GM18861 (cell line): ENCODE measurements around the gene RET.

ENCODE experiments used
- ATAC-seq: cut with Tn5 transposase; IDR thresholded peaks from one replicate; pipeline ENCODE4 v1.9.1; 2021; ENCODE audit not compliant: unreplicated experiment

RET gene

GRCh38 chr10:43105102-43105955, 28.5 kb downstream of the RET start:
- ATAC-seq, result peak; percentile 83

DNA sequence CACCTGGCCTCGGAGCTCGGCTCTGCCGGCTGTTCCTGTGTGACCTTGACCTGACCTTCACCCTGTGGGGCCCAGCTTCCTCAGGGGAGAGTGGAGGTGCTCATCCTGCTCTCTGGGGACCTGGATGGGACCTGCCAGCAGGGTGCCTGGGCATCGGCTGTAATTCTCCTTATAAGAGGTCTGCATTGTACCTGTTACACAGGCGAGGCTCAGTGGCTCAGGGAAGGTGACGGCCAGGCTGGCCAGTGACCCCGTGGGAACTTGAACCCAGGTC, 29.0 kb downstream of the RET start:
- no peak for ATAC-seq

DNA sequence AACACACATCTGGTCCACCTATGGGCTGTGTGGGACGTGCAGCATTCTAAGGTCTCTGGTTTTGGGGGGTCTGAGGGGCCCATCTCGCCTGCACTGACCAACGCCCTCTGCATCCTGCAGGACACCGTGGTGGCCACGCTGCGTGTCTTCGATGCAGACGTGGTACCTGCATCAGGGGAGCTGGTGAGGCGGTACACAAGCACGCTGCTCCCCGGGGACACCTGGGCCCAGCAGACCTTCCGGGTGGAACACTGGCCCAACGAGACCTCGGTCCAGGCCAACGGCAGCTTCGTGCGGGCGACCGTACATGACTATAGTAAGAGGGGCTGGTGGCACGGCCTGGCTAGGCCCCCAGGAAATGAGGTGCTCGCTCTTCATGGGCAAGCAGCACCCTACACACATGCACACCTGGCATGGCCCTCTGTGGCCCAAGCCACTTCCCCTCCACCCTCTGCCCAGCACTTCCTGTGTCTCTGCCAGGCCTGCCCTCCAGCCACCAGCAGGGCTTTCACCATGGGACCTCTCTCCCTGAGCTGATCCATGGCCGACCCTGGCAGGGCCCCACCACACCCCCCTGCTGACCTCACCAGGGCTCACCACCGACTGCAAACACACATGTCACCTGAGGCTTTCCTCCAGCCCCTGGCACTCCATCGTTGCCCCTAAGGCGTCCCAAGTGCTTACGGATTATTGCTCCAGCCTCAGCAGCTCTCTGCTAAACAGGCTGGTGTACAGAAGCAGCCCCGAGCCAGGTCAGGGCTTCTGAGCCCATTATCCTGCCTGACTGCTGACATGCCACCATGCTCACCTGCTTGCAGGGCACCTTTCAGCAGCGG, 29.6 kb downstream of the RET start:
- no peak for ATAC-seq

DNA sequence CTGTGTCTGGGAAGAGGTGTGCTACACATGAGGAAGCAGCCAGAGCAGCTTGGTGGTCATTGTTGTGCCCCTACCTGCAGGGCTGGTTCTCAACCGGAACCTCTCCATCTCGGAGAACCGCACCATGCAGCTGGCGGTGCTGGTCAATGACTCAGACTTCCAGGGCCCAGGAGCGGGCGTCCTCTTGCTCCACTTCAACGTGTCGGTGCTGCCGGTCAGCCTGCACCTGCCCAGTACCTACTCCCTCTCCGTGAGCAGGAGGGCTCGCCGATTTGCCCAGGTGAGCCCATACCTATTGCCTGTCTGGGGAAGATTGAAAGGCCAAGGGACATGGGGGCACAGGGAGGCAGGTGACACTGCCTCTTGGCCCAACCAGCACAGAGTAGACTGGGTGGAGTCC, 32.1 kb downstream of the RET start:
- no peak for ATAC-seq

DNA sequence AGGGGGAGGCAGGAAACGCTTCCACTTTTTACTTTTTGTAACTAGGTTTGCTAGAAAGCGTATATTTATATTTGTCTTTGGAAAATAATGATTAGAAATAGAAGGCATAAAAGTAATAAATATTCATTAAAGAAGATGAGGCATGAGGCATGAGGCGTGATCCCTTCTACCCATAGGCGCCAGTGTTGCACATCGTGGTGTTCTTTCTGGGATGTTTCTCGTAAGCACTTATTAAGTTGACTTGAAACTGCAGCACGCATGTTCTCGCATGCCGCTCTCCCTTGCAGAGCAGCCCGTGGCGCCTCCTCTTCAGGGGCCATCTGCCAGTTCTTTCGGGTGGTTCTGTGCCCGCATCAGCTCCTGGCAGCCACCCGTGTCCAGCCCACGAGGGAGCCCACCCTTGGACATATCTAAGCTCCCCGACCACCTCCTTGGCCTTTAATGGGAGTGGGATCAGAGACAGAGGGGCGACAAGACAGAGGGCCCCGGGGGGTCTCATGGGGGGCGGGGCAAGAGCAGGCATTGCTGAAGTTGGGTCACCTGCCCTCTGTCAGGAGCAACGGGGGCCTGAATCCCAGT, 32.9 kb downstream of the RET start:
- no peak for ATAC-seq

GRCh38 chr10:43110338-43111071, 33.6 kb downstream of the RET start:
- ATAC-seq, result peak; percentile 45

GRCh38 chr10:43111101-43111500, 34.2 kb downstream of the RET start:
- ATAC-seq, result no peak

DNA sequence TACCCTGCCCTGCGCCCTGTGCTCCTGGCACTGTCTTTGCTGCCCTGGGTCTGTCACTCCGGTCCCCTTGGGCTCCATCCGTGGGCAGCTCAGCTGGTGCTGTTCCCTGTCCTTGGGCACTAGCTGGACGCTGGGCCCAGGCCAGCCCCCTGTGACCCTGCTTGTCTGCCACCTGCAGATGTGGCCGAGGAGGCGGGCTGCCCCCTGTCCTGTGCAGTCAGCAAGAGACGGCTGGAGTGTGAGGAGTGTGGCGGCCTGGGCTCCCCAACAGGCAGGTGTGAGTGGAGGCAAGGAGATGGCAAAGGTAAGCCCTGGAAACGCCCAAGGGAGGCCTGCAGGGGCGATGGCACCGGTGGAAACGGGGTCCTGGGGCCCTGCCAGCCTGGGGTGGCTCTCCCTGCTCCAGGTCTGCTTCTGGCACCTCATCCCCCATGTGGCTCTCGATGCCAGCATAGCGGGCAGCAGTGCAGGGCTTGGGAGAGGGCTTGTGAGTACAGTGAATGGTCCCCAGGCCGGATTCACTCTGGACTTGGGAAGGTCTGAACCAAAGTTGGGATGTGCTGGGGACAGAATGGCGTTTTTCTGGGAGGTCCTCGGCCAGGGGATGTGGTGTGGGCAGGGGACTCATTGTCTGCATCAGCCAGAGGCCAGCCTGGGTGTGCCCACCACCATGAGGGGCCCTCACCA, 35.2 kb downstream of the RET start:
- ATAC-seq, result no peak

DNA sequence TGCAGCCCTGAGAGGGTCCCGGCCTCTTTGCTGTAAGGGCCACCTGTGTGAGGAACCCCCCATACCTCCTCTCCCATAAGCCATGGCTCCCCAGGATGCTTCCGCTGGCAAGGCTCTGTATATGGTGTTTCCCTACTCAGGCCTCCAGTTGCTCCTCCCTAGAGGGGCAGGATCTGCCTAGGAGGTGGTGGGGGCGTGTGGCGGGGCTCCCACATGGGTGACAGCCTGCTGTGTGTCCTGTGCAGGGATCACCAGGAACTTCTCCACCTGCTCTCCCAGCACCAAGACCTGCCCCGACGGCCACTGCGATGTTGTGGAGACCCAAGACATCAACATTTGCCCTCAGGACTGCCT, 35.7 kb downstream of the RET start:
- no peak for ATAC-seq

GRCh38 chr10:43113201-43114087, 36.6 kb downstream of the RET start:
- ATAC-seq, result no peak

GRCh38 chr10:43114088-43114742, 37.3 kb downstream of the RET start:
- no peak for ATAC-seq

- no peak for ATAC-seq
These were observed 38.1 kb downstream of the RET start for GRCh38 chr10:43114743-43115611.

DNA sequence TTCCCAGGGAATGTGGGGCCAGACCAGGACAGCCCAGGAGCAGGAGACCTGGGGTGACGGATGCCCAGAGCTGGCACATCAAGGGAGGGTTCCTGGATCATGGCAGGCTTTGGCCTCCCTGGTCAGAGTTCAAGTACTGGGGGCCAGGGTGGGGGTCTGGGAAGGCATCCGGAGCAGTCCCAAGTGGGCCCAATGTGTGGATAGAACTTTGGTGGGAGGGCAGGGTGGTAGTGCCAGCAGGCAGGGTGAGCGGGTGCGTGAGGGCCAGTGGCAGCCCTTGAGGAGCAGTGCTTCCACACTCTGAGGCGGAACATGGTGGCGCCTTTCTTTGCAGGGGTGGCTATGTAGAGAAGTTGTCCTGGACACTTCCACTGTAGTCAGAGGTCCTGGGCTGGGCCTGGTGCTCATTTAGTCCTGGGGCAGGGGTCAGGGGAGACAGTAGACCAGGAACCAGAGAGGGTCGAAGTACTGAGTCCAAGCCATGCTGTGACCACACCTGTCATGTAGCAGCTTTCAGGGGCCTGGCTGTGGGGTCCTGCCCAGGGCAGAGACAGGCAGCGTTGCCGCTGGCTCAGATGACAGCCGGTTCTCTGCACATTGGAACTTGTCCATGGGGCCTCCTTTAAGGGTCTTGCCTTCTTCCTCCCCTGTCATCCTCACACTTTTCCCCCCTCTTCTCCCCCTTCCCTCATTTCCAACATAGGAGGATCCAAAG, 39.2 kb downstream of the RET start:
- ATAC-seq, result no peak

DNA sequence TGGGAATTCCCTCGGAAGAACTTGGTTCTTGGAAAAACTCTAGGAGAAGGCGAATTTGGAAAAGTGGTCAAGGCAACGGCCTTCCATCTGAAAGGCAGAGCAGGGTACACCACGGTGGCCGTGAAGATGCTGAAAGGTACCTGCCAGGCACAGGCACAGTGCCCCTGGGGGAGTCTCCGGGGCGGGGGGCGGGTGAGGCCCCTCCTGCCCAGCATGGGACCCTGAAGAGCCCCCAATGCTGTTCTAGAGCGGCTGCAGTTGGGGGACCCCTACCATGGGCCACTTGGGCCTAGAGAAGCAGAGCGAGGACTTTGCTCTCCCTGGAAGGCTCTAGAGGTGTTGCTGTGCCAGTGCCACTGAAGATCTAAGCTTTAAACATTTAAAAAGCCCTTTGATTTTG, 39.7 kb downstream of the RET start:
- ATAC-seq, result no peak

DNA sequence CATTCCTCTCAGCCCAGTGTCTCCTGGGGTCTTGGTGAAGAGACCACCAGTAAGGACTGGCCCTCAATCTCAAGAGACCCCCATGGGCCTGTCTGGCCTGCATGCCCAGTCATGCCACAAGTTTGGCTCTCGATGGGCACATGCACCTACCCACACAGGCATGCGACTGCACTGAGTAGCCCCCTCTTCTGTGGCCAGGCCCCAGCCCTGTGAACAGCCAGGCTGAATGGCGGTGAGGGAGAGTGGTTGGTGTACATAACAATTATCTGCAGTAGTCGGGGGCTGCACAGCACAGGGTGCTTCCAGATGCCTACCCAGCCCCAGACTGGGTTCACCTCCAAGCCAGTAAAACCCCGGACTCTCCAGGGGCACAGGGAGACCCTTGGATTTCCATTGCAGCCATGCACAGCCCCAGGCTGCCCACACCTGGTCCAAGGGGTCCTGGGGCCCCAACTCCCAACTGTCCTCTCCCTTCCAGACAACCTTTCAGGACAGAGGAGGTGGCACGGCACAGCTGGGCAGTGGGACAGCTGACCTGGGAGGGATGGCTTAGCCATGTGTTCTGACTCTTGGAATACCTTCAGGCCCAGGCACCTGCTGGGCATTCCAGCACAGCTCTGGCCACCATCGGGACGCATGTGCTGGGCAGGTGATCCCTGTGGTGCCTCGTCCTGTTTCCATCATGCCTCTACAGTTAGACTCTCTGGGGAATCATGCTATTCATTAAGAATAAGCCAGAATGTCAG, 40.3 kb downstream of the RET start:
- no peak for ATAC-seq

- ATAC-seq, result no peak
These were observed 41.1 kb downstream of the RET start for GRCh38 chr10:43117777-43118583.
